Measurements from ENCODE around the gene ECPAS. TPM values are rescaled to one million over a fixed set of nuclear protein-coding genes. Genes with fewer than 3 reads are reported as not detected.
"Not testable (repeated sequence)": the region's sequence is repeated elsewhere in the genome, so short reads cannot be mapped to it uniquely, and the experiment has no call there.

The ECPAS gene
- polyA plus RNA-seq, 3 donors: 78.6 to 82.9 (median 79.0) TPM

GRCh38 chr9:111475195-111475594 is 9.0 kb downstream of the ECPAS start:
- no peak for DNase-seq (ENCODE audit: low read depth in 3 of 3, low spot score in 2 of 3)

- DNase-seq (ENCODE audit: low read depth in 3 of 3, low spot score in 2 of 3): no peak
Observed at GRCh38 chr9:111474385-111474784, 9.8 kb downstream of the ECPAS start.

GRCh38 chr9:111467778-111468367 is 16.3 kb downstream of the ECPAS start:
- no peak for DNase-seq (ENCODE audit: low read depth in 3 of 3, low spot score in 2 of 3)

- no peak for DNase-seq (ENCODE audit: low read depth in 3 of 3, low spot score in 2 of 3)
Observed at GRCh38 chr9:111463048-111463447, 21.1 kb downstream of the ECPAS start.

GRCh38 chr9:111458139-111459009 is 25.8 kb downstream of the ECPAS start:
- no peak for DNase-seq (ENCODE audit: low read depth in 3 of 3, low spot score in 2 of 3)

- no peak for DNase-seq (ENCODE audit: low read depth in 3 of 3, low spot score in 2 of 3)
Observed at GRCh38 chr9:111456529-111456928, 27.7 kb downstream of the ECPAS start.

GRCh38 chr9:111455638-111456037 is 28.5 kb downstream of the ECPAS start:
- DNase-seq (ENCODE audit: low read depth in 3 of 3, low spot score in 2 of 3): no peak

GRCh38 chr9:111454751-111455150 is 29.4 kb downstream of the ECPAS start:
- no peak for DNase-seq (ENCODE audit: low read depth in 3 of 3, low spot score in 2 of 3)

GRCh38 chr9:111451570-111451969 is 32.6 kb downstream of the ECPAS start:
- DNase-seq (ENCODE audit: low read depth in 3 of 3, low spot score in 2 of 3): no peak

- no peak for DNase-seq (ENCODE audit: low read depth in 3 of 3, low spot score in 2 of 3)
Observed at GRCh38 chr9:111450124-111450523, 34.1 kb downstream of the ECPAS start.

- no peak for DNase-seq (ENCODE audit: low read depth in 3 of 3, low spot score in 2 of 3)
Observed at GRCh38 chr9:111449705-111450104, 34.5 kb downstream of the ECPAS start.

- not testable (repeated sequence) for DNase-seq (ENCODE audit: low read depth in 3 of 3, low spot score in 2 of 3)
Observed at GRCh38 chr9:111445799-111446198, 38.4 kb downstream of the ECPAS start.

GRCh38 chr9:111443454-111443853 is 40.7 kb downstream of the ECPAS start:
- no peak for DNase-seq (ENCODE audit: low read depth in 3 of 3, low spot score in 2 of 3)

GRCh38 chr9:111442360-111443027 is 41.7 kb downstream of the ECPAS start:
- no peak for DNase-seq (ENCODE audit: low read depth in 3 of 3, low spot score in 2 of 3)

- no peak for DNase-seq (ENCODE audit: low read depth in 3 of 3, low spot score in 2 of 3)
Observed at GRCh38 chr9:111440226-111440625, 44.0 kb downstream of the ECPAS start.

GRCh38 chr9:111438541-111439235 is 45.5 kb downstream of the ECPAS start:
- no peak for DNase-seq (ENCODE audit: low read depth in 3 of 3, low spot score in 2 of 3)

- DNase-seq (ENCODE audit: low read depth in 3 of 3, low spot score in 2 of 3): no peak
Observed at GRCh38 chr9:111436571-111436970, 47.6 kb downstream of the ECPAS start.

GRCh38 chr9:111433082-111433481 is 51.1 kb downstream of the ECPAS start:
- DNase-seq (ENCODE audit: low read depth in 3 of 3, low spot score in 2 of 3): no peak

- DNase-seq (ENCODE audit: low read depth in 3 of 3, low spot score in 2 of 3): no peak
Observed at GRCh38 chr9:111431684-111432083, 52.5 kb downstream of the ECPAS start.

GRCh38 chr9:111429175-111429574 is 55.0 kb downstream of the ECPAS start:
- DNase-seq (ENCODE audit: low read depth in 3 of 3, low spot score in 2 of 3): no peak

- DNase-seq (ENCODE audit: low read depth in 3 of 3, low spot score in 2 of 3): no peak
Observed at GRCh38 chr9:111427186-111427585, 57.0 kb downstream of the ECPAS start.

All from right renal cortex interstitium (tissue), 3 donors.